HG02981 (cell line): Measurements from ENCODE around the gene ERC2.

Source experiments
- ATAC-seq: cut with Tn5 transposase; IDR thresholded peaks from one replicate; pipeline ENCODE4 v1.9.1; 2021; ENCODE audit warnings: mild to moderate bottlenecking, moderate library complexity; ENCODE audit not compliant: unreplicated experiment

ERC2 gene

DNA sequence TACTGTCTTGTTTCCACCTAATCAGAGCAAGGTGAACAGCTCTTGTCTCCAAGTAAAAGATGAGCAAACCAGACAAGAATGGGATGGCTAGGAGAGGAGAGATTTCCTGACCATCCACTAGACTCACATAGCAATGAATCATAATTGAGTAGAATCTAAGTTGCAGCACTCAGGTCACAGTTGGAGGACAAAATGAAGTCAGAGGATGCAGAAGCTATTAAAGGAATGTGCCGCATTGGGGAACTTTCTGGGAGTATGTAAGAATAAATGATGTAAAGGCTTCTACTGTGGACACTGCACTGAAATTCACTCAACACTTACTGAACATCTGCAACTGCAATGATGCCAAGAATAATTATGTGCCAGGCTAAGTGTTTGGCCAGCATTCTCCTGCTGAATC, 763.7 kb downstream of the ERC2 start:
- no peak for ATAC-seq

- ATAC-seq = no peak
Measured at GRCh38 chr3:55702822-55703221, 765.4 kb downstream of the ERC2 start.

- no peak for ATAC-seq
Measured at GRCh38 chr3:55701997-55702396, 766.3 kb downstream of the ERC2 start.

GRCh38 chr3:55698831-55699230, 769.4 kb downstream of the ERC2 start:
- no peak for ATAC-seq

- ATAC-seq = no peak
Measured at GRCh38 chr3:55697177-55697865, 770.9 kb downstream of the ERC2 start.

- no peak for ATAC-seq
Measured at GRCh38 chr3:55692957-55693558, 775.2 kb downstream of the ERC2 start.

- no peak for ATAC-seq
Measured at GRCh38 chr3:55692295-55692956, 775.8 kb downstream of the ERC2 start.

- ATAC-seq = no peak
Measured at GRCh38 chr3:55691141-55691540, 777.1 kb downstream of the ERC2 start.

GRCh38 chr3:55690726-55691125, 777.5 kb downstream of the ERC2 start:
- no peak for ATAC-seq

GRCh38 chr3:55690177-55690576, 778.1 kb downstream of the ERC2 start:
- ATAC-seq = no peak

DNA sequence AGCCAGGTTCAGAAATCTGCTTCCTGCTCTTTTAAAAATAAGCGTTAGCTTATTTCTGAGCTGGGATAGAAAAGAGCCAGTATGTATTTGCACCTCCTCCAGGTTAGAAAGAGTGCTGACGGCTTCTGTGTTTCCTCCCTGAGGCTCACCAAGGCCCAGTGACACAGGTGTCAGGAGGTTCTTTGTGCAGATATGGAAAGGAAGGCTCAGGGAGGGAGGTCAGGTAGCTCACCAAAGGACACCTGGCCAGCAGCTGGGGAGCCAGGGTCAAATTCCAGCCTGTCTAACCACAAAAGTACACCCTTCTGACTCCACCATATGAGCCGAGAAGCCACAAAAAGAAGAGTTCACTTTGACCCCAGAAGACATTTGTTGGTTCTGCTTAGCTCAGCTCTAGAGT, 780.1 kb downstream of the ERC2 start:
- ATAC-seq = no peak

- ATAC-seq = no peak
Measured at GRCh38 chr3:55687526-55687925, 780.7 kb downstream of the ERC2 start.

- no peak for ATAC-seq
Measured at GRCh38 chr3:55686426-55687254, 781.6 kb downstream of the ERC2 start.

DNA sequence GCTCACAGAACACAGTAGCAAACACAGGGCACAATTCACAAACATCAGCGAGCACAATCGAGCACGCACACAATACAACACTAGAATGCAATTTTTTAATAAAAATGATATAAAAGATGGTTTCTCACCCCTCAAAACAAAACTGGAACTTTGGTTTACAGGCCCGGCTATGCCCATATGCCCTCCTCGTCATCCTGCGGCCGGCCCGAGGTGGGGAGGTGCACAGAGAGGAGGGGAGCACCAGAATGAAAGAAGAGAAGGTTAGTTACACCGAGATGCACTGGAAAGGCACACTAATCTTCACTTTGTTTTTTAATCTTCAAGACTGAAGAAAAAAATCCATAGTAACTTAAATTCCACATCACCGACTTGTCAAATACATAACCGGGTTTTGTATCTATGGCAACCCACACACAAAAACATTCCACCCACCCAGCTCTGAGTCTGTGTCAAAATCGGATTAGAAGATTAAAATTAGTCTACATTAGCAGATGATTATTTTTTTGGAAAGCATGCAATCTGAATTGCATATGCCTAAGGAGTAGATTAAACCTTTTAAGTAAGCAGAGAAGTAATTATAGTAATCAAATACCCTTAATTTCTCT, 784.5 kb downstream of the ERC2 start:
- ATAC-seq = no peak

GRCh38 chr3:55682461-55682860, 785.8 kb downstream of the ERC2 start:
- ATAC-seq = no peak

DNA sequence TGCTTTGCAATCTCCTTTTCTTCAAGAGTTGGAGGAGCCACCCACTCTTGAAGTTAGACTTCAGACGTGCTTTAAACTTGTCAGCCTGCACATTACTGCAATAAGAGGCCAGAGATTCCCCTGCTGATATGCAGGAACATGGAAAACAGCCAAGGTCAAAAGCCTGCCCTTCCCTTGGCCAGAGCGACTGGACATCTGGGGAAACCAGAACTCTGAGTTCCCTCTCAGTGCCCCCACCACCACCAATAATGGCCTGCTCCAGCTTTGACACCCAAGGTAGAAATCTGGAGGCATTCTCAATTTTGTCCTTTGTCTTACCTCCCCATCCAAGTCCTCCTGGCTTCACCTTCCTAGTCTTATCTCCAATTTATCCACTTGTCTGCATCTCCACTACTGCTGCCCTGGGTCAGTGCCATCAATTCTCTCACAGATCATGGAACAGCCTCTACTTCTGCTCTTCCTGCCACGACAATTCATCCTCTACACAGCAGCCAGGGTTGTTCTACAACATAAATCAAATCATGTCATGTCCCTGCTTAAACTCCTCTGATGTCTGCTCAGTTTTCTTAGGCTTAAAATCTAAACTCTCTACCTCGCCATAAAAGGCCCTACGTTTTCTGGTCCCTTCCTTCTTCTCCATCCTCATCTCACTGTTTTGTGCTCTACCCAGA, 789.6 kb downstream of the ERC2 start:
- ATAC-seq = no peak

DNA sequence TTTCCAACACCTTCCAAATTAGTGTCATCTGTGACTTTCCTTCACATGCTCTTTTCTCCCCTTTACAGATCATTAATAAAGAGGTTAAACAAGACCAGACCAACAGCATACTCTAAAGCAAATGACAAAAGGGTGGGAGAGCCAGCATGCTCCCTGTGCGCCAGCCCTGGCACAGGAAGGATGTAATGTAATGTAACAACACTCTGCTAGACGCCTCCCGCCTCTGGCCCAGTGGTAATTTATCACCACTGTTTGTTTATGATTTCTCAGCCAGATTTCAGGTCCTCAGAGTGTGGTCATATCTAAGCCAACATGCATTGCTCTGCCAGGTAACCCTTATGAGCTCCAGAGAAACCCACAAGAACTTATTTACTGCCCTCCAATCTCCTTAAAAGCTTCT, 791.6 kb downstream of the ERC2 start:
- no peak for ATAC-seq

DNA sequence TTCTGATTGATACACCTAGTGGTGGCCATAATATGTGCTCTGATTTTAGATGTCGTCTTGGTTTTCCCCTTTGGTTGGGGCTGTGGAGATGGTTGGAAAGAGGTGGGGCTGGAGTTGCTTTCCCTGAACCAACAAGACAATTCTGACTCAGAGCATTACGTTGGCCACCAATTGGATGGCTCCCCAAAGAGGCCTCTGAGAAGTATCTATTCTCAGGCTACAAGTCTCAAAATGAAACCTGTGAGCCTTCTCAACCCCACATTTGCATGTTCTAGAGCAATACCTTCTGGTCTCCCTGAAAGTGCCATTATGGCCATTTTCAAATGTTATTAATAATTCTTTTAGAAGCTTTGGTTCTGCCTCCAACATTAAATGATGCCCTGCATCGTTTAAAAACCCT, 792.8 kb downstream of the ERC2 start:
- peak; percentile 99 for ATAC-seq

- ATAC-seq = no peak
Measured at GRCh38 chr3:55673764-55674163, 794.5 kb downstream of the ERC2 start.

- ATAC-seq = no peak
Measured at GRCh38 chr3:55669133-55669532, 799.1 kb downstream of the ERC2 start.

DNA sequence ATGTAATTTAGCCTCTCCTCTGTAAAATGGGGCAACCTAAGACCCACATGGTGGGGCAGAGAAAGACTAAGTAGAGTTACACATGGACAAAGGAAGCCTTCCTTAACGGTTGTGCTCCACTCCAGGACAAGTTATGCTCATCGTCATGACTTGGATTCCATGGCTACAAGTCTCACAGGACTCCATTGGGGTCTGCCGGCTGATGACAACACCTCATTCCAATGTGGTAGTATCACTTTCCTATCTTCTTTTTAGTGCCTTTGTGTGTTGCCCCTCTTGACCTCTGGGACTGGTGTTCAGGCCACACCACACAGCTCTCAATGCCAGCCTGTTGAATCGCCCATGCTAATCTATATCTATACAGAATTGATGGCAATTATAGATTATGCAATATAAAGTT, 799.9 kb downstream of the ERC2 start:
- ATAC-seq = no peak
